ENCODE data around the gene SLC6A17.

DNA sequence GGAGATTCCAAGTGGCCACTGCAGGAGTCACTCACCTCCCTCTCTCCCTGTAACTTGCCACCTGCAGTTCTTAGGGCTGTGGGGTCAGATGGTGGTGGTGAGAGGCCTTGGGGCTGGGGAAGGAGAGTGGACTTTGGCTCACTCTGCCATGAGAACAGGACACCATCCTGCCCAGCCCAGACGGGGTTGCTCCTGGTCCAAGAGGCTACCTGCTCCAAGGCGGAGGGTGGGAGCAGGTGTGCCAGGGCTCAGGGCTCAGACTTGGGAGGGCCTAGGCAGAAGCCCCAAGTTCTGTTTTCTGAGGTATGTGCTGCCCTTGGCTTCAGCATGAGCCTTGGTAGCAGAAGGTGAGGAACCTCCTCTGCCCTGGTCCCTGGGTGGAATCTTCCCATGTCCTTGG, 48.5 kb downstream of the SLC6A17 start:
- TF ChIP-seq, protein P1, sequence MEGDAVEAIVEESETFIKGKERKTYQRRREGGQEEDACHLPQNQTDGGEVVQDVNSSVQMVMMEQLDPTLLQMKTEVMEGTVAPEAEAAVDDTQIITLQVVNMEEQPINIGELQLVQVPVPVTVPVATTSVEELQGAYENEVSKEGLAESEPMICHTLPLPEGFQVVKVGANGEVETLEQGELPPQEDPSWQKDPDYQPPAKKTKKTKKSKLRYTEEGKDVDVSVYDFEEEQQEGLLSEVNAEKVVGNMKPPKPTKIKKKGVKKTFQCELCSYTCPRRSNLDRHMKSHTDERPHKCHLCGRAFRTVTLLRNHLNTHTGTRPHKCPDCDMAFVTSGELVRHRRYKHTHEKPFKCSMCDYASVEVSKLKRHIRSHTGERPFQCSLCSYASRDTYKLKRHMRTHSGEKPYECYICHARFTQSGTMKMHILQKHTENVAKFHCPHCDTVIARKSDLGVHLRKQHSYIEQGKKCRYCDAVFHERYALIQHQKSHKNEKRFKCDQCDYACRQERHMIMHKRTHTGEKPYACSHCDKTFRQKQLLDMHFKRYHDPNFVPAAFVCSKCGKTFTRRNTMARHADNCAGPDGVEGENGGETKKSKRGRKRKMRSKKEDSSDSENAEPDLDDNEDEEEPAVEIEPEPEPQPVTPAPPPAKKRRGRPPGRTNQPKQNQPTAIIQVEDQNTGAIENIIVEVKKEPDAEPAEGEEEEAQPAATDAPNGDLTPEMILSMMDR (IDR thresholded peaks at IDR 0.05) = no peak
- TF ChIP-seq EP300 (IDR thresholded peaks at IDR 0.05) (no peak), POLR2AphosphoS5 (IDR thresholded peaks at IDR 0.05) (no peak)

All from esophagus muscularis mucosa (tissue), 4 donors.